NCI-H2081 treated with DMSO at 0.1 percent for 48 hours (cell line): Measurements from ENCODE around the gene PDZRN3.

Experiments used
- DNase-seq: peaks from one replicate; lab custom pipeline; 2025; lab: John Stamatoyannopoulos, UW

PDZRN3 gene

DNA sequence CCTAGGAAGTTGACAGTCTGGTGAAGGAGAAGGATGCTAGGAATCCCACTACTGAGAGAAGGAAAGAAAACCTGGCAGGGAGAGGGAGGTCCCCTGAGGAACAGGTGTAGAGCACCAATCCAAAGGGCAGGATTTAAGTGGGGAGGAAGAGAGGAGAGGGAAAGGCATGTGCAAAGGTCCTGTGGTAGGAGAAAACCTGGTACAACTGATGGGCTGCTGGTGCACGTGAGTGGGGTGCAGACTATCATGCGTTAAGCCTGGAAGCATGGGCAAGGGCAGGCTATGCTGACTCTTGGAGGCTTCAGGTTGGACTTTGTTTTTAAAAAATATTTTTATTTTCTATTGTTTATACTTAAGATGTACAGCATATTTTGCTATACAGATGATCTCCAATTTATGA is 209.6 kb downstream of the PDZRN3 start:
- no peak for DNase-seq

- DNase-seq, result no peak
Measured at GRCh38 chr3:73413619-73414018, 211.1 kb downstream of the PDZRN3 start.

DNA sequence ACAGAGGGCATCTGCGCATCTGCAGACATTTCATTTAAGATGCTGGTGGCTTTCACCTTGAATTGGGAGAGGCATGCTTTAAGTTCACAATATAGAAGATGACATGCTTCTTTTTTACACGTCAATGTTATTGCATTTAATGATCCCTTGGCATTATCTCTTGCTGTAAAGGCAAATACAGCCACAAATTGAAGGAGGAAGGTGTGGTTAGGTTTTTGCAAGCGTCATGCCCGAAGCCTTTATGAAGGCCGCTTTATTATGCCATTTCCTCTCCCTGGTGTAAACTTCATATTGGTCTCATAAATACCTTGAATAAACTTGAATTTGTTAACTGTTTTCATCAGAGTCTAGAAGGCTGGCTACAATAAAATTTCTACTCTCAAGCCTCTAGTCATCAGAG is 212.7 kb downstream of the PDZRN3 start:
- DNase-seq, result no peak

DNA sequence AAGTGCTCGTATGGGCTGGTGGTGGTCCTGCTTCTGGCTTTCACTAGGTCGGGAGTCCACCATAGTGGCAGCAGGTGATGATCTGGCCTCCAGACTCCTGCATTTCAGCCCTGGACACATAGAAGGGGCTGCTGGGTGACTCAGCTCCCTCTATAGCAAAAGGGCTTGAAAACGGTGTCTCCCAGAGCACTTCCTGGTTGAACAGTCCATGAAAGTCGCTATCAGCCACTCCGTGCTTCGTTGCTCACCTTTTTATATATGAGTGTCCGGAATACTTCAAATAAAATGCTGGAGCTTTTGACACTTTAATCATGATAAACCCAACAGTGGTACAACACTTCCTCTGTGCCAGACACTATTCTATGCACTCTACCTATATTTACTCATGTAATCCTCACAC is 213.2 kb downstream of the PDZRN3 start:
- no peak for DNase-seq

DNA sequence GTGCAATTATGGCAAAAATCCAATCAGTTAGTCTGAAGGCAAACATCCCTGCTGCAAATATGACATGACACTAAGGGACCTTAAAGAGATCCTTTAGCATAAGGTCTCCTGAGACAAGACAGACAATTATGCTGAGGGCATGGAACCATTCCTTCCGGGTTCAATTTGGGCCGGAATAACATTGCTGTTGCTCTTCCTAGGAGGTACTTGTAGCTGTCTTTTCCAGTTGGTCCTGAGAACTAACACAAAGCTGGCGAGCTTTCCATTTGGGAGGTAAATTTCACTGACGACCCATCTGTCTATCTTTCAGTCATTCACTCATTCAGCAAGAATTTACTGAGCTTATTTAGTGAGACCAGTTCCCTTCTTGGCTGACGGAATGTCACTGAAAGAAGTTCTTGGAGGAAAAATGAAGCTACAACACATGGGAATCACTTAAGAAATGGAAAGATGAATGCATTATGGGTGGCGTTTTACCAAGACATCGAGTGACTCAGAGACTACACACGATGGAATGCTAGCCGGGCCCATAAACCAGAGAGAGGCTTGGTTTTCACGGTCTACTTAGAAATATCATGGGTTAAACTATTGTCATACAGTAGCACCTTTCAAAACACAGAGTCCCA is 215.5 kb downstream of the PDZRN3 start:
- no peak for DNase-seq

GRCh38 chr3:73408634-73409033 is 216.1 kb downstream of the PDZRN3 start:
- DNase-seq, result no peak

DNA sequence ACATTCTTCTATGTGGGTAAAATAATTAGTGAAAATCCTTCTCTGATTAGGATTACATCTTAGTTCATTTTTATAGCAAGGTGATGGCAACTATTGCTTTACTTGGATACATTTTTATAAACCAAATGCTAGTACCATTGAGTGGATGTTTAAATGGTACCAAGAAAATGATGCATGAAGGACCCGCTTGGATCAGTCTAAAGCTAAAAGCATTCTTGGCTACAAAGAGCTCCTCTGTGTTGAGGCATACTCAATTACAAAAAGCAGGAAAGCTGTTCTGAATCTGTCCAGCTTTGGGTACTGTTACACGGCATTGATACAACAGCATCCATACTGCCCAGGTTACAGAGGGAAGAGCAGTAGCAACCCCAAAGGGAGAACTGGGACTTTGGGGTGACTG is 217.2 kb downstream of the PDZRN3 start:
- no peak for DNase-seq

DNA sequence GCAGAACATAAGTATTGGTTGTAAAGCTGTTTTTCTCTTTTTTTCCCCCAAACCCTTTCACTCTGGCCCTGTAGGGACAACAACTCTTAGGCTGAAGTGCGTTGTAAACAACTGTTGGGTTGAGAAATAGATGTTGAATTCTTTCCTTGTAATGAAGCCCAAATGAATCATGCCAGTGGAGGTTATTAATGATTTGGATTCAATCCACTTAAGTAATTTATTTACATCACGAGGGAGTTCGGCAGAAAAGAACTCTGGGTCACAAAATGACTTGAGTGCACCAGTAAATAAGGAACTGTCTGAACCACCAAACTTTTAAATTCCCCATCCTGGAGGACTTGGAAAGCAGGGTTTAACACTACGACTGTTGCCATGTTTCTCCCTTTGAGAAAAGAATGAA is 218.9 kb downstream of the PDZRN3 start:
- DNase-seq, result no peak

DNA sequence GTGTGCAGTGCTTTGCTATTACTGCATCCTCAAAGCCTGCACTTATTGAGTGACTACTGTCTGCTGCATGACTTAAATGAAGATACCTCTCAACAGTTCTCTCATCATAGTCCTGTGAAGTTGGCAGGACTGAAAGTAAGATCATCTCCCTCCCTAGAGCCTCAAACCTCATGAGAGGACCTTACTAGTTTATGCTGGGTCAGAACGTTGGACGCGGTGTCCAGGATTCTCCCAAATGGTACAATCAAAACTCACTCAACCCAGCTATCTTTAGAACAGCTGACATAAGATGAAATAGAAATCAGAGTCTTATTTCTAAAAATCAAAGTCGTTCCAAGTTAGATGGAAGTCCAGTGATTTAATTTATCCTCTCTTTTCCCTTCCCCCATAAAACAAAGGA is 219.7 kb downstream of the PDZRN3 start:
- no peak for DNase-seq

DNA sequence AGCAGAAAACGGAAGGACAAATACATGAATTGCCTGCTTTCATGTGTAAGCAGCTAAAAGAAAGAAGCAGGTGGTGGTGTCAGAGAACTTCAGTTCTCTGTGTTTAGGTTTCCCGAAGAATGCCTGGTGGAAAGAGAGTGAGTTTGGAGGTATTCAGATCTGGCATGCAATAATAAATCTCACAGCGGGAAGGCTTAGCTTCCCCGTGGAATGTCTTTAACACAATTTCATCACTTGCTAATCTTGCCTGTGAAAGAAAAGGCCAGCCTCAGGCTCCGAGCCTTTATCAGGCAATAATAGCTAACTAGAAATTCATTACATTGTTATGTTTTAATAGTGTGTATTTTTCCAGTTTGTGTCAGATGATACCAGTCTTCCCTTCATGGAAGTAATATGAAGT is 220.3 kb downstream of the PDZRN3 start:
- DNase-seq, result no peak

- DNase-seq, result no peak
Measured at GRCh38 chr3:73403444-73403843, 221.3 kb downstream of the PDZRN3 start.

DNA sequence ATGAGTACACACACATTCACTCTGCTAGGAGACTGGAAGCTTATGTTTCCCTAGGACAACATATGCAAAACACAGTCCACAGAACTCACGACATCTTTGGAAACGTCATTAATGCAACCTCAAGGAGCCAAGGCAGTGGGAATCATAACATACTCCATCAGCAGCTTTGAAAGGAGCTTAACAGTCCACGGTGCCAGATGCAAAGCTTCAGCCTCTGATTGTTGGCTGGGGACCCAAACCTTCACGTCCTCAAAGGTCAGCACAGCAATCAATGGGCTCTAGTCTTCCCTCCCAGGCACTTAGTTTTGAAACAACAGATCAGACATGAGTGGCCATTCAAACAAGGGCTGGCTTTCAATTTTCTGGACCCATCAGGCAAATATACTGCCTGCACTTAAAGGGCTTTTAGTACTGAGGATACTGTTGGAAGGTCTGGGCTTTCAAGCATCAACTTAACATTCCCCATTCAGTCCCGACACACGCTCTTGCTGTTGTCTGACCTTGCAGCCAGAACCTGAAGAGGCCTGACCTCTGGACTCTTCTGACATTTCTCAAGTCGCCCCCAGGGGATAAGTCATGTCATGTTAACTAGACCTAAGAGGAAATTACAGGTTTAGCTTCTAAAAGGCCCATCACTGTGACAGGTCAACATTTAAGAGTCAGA is 223.0 kb downstream of the PDZRN3 start:
- DNase-seq, result no peak

GRCh38 chr3:73401059-73401458 is 223.7 kb downstream of the PDZRN3 start:
- no peak for DNase-seq

DNA sequence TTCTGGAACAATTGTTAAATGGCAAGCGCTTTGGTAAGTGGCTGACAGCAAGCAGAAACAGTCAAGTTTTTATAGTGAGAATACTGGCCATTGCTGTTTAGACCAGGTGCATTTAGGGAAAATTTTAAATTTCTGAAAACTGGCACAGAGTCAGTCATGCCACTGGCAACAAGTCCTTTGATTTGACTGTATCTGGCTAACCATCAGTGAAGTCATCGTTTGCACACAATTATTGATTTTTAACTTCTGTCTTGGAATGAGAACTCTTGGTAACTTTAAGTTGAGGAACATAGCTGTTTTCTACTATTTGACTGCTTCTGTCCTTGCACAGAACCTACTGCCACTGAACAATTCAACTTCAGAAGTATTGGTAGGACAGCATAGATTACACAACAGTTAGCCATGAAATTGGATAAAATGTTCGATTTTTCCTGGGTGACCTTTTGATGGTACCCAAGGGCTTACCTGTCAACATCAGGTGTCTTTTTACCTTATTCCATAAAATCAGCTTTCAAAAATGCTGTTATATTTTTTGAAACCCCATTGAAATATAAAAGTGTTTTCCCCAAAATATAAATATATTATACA is 225.0 kb downstream of the PDZRN3 start:
- no peak for DNase-seq

- DNase-seq, result no peak
Measured at GRCh38 chr3:73399106-73399505, 225.6 kb downstream of the PDZRN3 start.

DNA sequence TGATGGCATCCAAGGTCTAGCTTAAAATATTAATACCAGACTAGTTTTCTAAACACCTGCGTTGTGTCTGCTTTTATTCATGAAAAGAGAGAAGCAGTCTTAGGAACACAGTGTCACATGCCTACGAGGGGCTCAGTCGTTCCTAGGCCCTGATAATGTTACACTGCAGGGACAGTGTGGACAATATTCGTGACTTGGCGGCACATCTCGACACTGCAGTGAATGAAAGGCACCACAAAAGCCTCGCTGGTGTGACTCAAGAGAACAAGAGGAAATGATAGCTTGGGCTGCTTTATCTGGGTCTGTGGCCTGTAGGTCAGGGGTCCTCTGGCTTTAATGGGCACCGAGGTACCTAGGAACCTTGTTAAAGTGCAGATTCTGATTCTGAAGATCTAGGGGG is 226.7 kb downstream of the PDZRN3 start:
- no peak for DNase-seq

GRCh38 chr3:73394240-73394639 is 230.5 kb downstream of the PDZRN3 start:
- no peak for DNase-seq

DNA sequence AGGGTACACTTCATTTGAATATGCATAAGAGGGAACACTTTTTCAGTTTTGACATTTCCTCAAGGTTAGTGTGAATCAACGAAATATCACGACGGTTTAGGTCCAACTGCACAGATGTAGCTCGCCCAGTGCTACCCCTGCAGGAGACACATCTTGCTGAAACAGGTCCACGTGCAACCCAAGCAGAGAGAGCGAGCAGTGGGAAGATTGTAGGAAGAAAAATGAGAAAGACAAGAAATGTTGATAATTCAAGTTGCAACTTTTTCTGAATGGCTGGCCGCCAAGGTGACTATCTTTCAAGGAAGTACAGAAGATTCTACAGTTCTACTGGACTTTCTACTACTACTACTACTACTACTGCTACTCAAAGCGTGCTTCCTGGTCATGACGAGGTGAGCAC is 231.7 kb downstream of the PDZRN3 start:
- no peak for DNase-seq

DNA sequence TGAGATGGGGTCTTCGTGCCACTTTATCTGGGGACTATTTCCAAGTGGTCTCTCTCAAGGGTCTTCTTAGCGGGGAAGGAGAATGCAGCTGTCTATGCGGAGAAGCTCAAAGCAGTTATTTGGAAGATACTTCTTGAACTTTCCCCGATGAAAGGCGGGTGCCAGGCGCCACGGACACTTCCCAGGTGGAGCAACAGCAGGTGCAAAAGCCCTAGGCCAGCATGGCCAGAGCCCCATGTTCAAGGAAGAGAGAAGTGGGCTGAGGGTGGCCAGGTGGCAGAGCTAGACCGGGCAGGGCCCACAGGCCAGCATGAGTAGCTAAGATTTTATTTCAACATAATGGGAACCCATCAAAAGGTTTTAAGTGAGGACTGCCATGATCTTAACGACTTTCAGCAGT is 232.8 kb downstream of the PDZRN3 start:
- DNase-seq, result no peak

DNA sequence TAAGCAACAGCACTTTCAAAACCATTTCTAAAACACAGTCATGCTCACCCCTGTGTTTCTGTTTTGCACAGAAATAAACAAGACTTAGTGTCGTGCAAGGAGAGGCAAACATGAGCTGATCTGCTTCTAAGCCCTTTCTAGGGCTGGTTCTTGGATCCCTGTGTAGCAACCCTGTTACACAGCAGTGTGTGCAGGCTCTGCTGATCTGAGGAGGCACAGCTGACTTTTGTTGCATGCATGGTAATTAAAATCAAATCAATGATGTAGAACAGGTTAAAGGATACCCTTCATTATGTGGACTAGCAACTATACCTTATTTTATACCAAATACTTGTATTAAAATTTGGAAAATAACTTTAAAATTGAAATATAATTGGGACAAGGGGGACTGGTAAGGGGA is 234.8 kb downstream of the PDZRN3 start:
- no peak for DNase-seq

DNA sequence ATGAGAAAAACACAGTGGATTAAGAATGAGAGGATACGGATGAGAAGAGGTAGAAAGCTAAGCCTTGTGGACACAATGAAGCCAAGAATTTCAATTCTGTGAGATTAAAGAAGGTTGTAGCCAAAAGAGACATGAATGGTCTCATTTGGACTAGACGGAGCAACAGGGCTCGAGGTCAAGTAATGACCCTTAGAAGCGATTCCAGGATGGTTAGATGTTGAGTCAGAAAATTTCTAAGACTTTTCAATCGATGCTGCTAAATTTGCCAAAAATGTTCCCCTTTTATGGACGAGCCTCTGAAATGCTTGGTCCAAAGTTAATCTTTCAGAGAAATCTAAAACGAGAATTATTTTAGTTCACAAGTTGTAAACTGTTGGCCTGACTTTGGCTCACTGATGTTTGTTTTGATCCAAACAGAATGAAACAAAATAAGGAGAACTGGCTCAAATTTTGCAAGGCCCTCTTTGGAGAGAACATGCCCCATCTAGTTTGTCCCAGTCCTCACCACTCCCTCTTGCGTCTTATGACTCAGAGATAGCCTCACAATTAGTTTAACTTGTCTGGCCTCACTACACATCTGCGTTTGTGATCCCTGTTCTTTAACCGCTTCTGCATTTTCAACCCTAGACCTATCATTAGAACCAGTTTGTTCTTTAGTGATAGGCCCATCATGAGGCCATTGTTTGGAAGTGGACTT is 235.5 kb downstream of the PDZRN3 start:
- no peak for DNase-seq

GRCh38 chr3:73385568-73385967 is 239.2 kb downstream of the PDZRN3 start:
- DNase-seq, result no peak
